HG03442 (cell line): ENCODE results near the gene DENND5A.
"Not testable (repeated sequence)": the region's sequence is repeated elsewhere in the genome, so short reads cannot be mapped to it uniquely, and the experiment has no call there.

Source experiments
- ATAC-seq: cut with Tn5 transposase; IDR thresholded peaks from one replicate; pipeline ENCODE4 v1.9.1; 2021; ENCODE audit warnings: mild to moderate bottlenecking, moderate library complexity; ENCODE audit not compliant: unreplicated experiment

DENND5A gene

DNA sequence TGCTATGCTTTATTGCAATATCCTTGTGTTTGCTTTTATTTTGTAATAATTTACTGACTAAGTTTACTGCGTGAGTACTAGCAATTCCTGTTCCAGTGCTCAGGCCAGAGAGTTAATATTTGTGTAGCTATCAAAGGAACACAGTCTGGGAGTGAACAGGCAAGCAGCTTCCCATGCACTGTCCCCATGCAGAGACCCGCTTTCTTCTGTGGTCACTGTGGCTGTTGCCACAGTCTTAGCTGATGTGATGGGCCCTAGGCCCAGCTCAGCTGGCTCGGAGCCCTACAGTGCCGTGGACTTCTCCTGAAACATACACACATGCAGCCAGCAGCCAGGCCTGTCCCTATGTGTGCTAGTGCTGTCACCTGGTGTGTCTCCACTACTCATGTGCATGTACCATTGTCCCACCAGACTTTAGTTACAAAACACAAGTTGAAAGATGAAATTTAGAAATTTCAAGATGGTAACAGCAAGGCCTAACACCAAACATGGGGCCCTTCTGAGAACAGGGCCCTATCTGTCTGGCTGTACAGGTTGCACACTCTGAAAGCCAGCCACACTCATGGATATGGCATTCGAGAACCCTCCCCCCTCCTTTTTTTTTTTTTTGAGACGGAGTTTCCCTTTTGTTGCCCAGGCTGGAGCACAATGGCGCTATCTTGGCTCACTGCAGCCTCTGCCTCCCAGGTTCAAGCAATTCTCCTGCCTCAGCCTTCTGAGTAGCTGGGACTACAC is 161.4 kb downstream of the DENND5A start:
- ATAC-seq: no peak

DNA sequence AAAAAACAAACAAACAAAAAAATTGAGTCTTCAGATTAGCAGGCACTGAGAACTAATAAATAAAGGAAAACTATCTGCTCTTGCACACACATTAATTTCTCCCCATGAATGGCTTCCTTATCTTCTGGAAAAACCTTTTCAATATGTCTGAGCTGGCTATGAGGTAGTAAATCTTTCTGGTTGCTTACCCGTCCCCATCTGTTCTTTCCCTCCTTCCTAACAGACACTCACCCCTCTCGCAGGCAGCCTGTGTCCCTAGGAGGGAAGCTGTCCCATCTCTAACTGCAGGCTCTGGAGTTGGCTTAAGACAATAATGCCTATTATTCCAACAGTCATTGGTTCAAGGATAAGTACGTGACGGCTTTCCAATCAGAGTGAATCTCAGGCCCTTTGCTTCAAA is 165.5 kb downstream of the DENND5A start:
- no peak for ATAC-seq

DNA sequence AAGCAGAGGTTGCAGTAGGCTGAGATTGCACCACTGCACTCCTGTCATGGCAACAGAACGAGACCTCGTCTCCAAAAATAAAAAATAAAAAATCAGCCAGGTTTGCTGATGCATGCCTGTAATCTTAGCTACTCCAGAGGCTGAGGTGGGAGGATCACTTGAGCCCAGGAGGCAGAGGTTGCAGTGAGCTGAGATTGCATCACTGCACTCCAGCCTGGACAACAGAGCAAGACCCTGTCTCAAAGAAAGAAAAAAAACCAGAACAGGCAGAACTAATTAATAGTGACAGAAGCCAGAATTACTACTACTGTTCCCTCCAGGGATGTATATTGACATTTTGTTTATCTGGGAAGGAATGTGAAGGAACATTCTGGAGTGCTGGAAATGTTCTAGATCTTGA is 166.7 kb downstream of the DENND5A start:
- not testable (repeated sequence) for ATAC-seq

DNA sequence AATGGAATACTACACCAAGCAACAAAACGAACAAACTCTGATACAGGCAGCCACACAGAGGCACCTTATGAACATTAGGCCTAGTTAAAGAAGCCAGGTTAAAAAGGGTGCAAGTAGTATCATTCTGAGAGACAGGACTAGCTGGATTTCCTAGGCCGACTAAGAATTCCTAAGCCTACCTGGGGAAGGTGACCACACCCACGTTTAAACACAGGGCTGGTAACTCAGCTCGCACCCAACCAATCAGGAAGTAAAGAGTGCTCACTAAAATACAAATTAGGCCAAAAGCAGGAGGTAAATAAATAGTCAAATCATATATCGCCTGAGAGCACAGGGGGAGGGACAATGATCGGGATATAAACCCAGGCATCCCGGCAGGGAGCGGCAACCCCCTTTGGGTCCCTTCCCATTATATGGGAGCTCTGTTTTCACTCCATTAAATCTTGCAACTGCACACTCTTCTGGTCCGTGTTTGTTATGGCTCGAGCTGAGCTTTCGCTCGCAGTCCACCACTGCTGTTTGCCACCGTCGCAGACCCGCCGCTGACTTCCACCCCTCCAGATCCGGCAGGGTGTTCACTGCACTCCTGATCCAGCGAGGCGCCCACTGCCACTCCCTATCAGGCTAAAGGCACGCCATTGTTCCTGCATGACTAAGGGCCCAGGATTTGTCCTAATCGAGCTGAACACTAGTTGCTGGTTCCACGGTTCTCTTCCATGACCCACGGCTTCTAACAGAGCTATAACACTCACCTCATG is 167.8 kb downstream of the DENND5A start:
- ATAC-seq: not testable (repeated sequence)

DNA sequence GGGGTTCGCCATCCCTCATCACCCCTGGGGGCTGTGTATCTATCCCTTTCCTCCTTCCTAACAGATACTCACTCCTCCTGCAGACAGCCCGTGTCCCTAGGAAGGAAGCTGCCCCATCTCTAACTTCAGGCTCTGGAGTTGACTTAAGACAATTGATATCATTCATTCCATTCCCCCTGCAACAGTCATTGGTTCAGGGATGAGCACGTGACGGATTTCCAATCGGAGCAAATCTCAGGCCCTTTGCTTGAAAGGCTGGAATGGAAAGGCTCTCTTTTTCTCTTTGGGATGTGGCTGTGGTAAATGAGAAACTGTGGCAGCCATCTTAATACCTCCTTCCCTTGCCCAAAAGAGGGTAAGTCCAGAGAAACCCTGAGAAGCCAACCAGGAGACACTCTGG is 168.7 kb downstream of the DENND5A start:
- no peak for ATAC-seq

DNA sequence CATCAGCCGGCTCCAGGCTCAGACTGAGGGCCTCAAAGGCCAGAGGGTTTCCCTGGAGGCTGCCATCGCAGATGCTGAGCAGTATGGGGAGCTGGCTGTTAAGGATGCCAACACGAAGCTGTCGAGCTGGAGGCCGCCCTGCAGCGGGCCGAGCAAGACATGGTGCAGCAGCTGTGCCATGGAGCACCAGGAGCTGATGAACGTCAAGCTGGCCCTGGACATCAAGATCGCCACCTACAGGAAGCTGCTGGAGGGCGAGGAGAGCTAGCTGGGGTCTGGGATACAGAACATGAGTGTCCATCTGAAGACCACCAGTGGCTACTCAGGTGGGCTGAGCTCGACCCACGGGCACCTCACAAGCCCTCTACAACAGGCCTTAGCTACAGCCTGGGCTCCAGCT is 169.7 kb downstream of the DENND5A start:
- no peak for ATAC-seq

DNA sequence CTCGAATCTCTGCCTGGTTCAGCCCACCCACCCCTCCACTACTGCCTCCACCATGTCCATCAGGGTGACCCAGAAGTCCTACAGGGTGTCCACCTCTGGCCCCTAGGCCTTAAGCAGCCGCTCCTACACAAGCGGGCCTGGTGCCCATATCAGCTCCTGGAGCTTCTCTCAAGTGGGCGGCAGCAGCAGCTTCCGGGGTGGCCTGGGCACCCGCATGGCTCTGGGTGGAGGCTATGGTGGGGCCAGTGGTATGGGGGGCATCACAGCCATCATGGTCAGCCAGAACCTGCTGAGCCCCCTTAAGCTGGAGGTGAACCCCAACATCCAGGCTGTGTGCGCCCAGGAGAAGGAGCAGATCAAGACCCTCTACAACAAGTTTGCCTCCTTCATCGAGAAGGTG is 170.7 kb downstream of the DENND5A start:
- ATAC-seq: no peak

DNA sequence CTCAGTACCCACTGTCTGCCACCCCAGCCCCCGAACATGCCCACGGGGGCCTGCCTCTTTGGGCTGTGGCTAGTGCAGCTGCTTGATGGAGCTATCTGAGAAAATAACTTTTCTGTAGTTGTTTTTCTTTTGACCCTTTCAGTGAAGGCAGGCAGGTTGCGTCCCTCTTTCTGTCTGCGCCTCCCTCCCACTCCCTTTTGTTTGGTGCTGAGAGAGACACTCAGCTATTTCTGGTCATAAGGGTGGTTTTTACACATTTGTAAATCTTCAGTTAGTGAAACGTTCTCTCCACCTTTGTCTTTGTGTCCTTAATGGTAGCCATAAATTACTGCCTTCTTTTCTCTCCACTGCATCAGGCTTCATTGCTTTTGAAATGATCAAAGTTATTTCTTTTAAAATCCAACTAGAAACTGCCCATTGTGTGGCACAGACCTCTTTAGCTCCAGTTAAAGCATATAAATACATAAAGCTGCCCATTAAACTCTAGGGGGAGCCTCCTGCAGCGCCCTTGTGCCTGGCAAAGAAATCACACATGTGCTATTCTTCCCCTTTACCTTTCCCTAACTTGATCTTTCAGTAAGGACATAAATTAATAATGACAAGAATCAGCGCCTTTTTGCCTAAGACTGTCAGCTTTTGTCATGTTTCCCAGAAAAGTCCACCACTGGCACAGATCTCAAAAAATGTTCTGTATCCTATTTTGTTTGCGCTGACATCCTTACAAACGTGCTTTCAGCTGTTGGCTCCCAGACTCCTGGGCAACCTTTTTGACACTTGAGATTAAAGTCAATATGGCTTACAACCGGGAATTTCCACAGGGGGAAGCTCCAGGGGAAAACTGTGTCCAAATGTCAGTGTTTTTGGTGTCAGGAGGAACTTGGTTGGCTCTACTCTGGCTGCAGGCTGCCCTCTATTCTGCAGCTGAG is 172.0 kb downstream of the DENND5A start:
- ATAC-seq: no peak

DNA sequence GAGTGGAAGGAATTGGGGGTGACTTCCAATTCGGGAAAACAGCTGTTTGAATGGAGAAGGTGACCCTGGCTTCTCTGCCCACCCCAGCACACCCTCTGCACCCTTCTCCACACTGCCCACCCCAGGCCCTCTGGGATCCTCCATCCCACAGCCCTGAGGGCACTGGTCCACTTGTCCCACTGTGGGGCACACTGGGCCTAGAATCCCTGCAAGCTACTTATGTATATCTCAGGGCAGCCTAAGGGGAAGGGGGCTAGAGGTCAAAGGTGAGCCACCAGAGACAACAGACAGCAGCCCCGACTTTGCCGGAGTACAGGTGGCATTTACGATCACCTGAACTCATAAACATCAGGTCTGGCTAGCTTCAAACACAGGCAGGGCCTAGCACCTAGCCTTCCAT is 173.1 kb downstream of the DENND5A start:
- ATAC-seq: no peak

DNA sequence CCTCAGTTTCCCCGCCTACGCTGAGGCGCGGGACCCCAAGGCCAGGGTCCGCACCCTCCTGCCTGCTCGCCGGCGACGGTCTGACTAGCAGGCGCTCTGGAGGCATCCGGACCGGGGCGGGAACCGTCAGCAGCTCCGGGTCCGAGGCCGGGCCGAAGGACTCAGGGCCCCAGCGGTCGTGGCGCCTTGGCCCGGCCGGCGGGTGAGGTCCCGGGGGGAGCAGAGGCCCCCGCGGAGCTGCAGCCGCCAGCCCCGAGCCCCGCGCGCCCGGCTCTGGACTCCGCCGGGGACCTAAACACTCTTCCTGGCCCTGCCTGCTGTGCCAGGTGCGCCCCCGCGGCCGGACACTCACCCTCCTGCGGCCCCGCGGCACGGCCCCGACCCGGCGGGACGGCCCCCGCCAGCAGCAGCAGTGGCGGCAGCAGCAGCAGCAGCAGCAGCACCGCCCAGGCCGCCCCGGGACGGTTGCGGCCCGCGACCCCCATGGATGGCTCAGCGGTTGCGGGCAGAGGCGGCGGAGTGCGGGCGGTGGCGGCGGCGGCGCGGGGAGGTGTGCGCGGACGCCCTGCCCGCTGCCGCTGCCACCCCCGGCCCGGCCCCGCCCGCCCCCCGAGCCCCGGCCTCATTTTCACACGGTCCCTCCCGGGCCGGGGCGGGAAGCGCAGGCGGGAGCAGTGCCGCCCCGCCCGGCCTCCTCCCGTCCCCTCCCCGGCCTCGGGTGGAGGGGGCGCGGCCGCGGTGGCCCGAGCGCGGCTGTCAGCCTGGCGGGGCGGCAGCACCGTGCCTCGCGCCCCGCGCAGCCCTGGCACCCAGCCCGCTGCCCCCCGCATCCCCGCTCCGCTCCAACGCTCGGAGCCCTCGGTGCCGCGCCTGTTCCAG is 173.9 kb downstream of the DENND5A start, which contains the start of gene SCUBE2:
TSS of gene SCUBE2 (minus strand) at position 556 of the 879 bp plus-strand sequence. CDS start at position 485, 71 bp downstream.
- no peak for ATAC-seq

DNA sequence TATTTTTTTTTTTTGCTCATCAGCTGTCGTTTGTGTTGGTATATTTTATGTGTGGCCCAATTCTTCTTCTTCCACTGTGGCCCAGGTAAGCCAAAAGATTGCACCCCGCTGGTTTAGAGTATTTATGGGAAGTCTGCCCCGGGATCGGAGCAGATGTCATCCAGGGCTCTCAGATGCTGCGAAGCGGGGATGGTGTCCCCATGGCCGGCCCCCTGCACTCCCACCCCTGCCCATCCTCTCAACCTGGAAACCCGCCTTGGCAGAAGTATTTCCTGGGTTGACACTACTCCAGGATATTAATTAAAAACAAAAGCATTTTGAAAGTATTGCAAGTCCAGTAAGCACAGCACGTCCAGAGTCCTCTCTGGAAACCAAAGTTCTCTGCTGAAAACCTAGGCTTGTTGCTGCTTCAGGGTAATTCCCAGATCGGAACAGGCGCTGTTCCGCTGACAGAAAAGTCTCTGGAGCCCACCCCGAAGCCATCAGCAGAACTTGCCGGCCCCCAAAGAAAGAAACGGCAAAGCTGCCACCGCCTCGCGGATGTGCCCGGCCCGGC is 174.6 kb downstream of the DENND5A start:
- ATAC-seq: no peak

DNA sequence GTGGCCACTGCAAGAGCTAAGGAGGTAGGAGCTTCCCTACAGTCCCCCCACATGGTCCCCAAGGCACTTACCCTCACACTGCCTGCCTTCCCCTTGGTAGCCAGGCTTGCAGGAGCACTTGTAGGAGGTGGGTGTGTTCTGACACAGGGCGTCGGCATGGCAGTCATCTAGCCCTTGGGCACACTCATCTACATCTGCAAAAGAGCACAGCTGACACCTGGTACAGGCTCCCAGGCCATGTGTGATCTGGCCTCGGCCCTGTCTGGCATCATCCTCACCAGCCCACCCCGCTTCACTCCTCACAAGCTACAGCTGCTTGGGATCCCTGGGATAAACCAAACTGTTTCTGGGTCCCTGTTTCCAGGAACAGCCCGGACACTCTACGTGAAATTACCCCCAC is 175.5 kb downstream of the DENND5A start:
- ATAC-seq: no peak

DNA sequence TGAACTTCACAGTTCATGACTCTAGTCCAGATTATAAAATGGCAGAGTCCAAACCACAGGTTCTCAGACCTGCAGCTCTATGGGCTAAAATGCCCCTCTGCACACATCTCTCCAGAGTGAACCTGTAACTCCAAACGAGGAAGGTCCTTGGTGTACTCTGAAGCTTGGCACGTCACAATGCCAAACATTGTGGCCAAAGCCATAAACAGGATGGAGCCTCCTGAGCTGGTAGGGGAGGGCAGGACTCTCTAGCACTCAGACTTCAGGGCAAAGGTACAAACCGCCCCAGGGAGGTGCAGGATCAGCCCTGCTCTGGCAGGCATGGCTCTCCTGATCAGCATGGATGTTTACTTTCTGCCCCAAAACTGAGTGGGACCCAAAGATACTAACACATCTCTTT is 176.1 kb downstream of the DENND5A start:
- no peak for ATAC-seq
